NCI-H187 (cell line): ENCODE data around the gene C20orf202.

Experiments used
- DNase-seq, 2 experiments: peaks; one replicate each; lab custom pipeline; 2025; lab: John Stamatoyannopoulos, UW

The C20orf202 gene

GRCh38 chr20:1184638-1185315, 18.5 kb upstream of the C20orf202 start, which contains the start of gene TMEM74B:
Gene TMEM74B, minus strand, starts transcription at chr20:1184981. Its CDS starts 1,180 bp downstream, at chr20:1183801.
- DNase-seq = no peak

- no peak for DNase-seq
These were observed 17.9 kb upstream of the C20orf202 start for GRCh38 chr20:1185316-1185741.

- no peak for DNase-seq
These were observed 17.4 kb upstream of the C20orf202 start for GRCh38 chr20:1185790-1186334.

GRCh38 chr20:1186367-1186991, 16.8 kb upstream of the C20orf202 start:
- DNase-seq = no peak

- no peak for DNase-seq
These were observed 15.6 kb upstream of the C20orf202 start for GRCh38 chr20:1187605-1188171.

GRCh38 chr20:1188347-1188746, 14.9 kb upstream of the C20orf202 start:
- DNase-seq = no peak

GRCh38 chr20:1189827-1190226, 13.4 kb upstream of the C20orf202 start:
- no peak for DNase-seq

- DNase-seq = no peak
These were observed 12.4 kb upstream of the C20orf202 start for GRCh38 chr20:1190847-1191246.

- no peak for DNase-seq
These were observed 12.0 kb upstream of the C20orf202 start for GRCh38 chr20:1191299-1191698.

- DNase-seq = no peak
These were observed 8.0 kb upstream of the C20orf202 start for GRCh38 chr20:1195226-1195625.

- DNase-seq = no peak
These were observed 6.6 kb upstream of the C20orf202 start for GRCh38 chr20:1196634-1197033.

GRCh38 chr20:1197801-1198200, 5.5 kb upstream of the C20orf202 start:
- DNase-seq = no peak

GRCh38 chr20:1198751-1199150, 4.5 kb upstream of the C20orf202 start:
- no peak for DNase-seq

- DNase-seq = no peak
These were observed 3.9 kb upstream of the C20orf202 start for GRCh38 chr20:1199212-1199873.

- no peak for DNase-seq
These were observed 3.3 kb upstream of the C20orf202 start for GRCh38 chr20:1199964-1200363.

GRCh38 chr20:1203630-1204029, 376 bp downstream of the C20orf202 start:
- no peak for DNase-seq

GRCh38 chr20:1204113-1204512, 859 bp downstream of the C20orf202 start:
- no peak for DNase-seq

- DNase-seq = no peak
These were observed 1.3 kb downstream of the C20orf202 start for GRCh38 chr20:1204576-1204975.

GRCh38 chr20:1205802-1206201, 2.5 kb downstream of the C20orf202 start:
- no peak for DNase-seq

- DNase-seq = no peak
These were observed 3.3 kb downstream of the C20orf202 start for GRCh38 chr20:1206366-1207148.

GRCh38 chr20:1207293-1207878, 4.1 kb downstream of the C20orf202 start:
- no peak for DNase-seq
